ENCODE data around the gene SLX4IP. TPM values are rescaled to one million over a fixed set of nuclear protein-coding genes. Genes with fewer than 3 reads are reported as not detected.

SLX4IP gene
- total RNA-seq, 3 donors from 2014 or later: 5.7 to 9.7 (median 7.7) TPM

GRCh38 chr20:10649080-10649796 is 214.1 kb downstream of the SLX4IP start:
- no peak for TF ChIP-seq CTCF (IDR thresholded peaks at IDR 0.05)
- H3K36me3 ChIP-seq (ENCODE audit: low read depth): peaks cover 7% of the 10 kb centered on the region
- H3K4me1 ChIP-seq (ENCODE audit: low read depth): no peaks in the 10 kb centered on the region
- intact Hi-C loops (cut with DNase I, micrococcal nuclease): no loop called here
- no peak overlapping the region for H3K4me3 ChIP-seq
- ATAC-seq (no peak), DNase-seq (no peak)
- H3K9me3 ChIP-seq: no peaks in the 10 kb centered on the region

GRCh38 chr20:10649797-10650160 is 214.7 kb downstream of the SLX4IP start:
- Histone ChIP-seq H3K9me3 (no peaks in the 10 kb centered on the region), H3K4me1 (ENCODE audit: low read depth) (peaks cover 1% of the 10 kb centered on the region), H3K36me3 (ENCODE audit: low read depth) (peaks cover 7% of the 10 kb centered on the region), H3K4me3 (no peak overlapping the region)
- no peak for TF ChIP-seq CTCF (IDR thresholded peaks at IDR 0.05)
- ATAC-seq (no peak), DNase-seq (no peak)
- intact Hi-C loops (cut with DNase I, micrococcal nuclease): no loop called here

- Histone ChIP-seq H3K4me3 (no peak overlapping the region), H3K36me3 (ENCODE audit: low read depth) (peaks cover 3% of the 10 kb centered on the region), H3K9me3 (no peaks in the 10 kb centered on the region), H3K4me1 (ENCODE audit: low read depth) (peaks cover 12% of the 10 kb centered on the region)
- ATAC-seq: no peak
- no peak for TF ChIP-seq CTCF (IDR thresholded peaks at IDR 0.05)
- intact Hi-C loops (cut with DNase I, micrococcal nuclease): no loop called here
- no peak for DNase-seq
Measured at GRCh38 chr20:10651227-10651990, 216.3 kb downstream of the SLX4IP start.

GRCh38 chr20:10652185-10652584 is 217.1 kb downstream of the SLX4IP start:
- peaks cover 3% of the 10 kb centered on the region for H3K36me3 ChIP-seq (ENCODE audit: low read depth)
- TF ChIP-seq CTCF (IDR thresholded peaks at IDR 0.05): no peak

GRCh38 chr20:10652660-10653261 is 217.7 kb downstream of the SLX4IP start:
- H3K4me3 ChIP-seq: no peak overlapping the region
- DNase-seq: no peak
- H3K36me3 ChIP-seq (ENCODE audit: low read depth): peaks cover 3% of the 10 kb centered on the region
- H3K4me1 ChIP-seq (ENCODE audit: low read depth): peaks cover 16% of the 10 kb centered on the region
- no peaks in the 10 kb centered on the region for H3K9me3 ChIP-seq
- intact Hi-C loops (cut with DNase I, micrococcal nuclease): no loop called here
- ATAC-seq: no peak
- TF ChIP-seq CTCF (IDR thresholded peaks at IDR 0.05): no peak

More at GRCh38 chr20:10652185-10652584, 217.1 kb downstream of the SLX4IP start:
- Histone ChIP-seq H3K4me3 (no peak overlapping the region), H3K4me1 (ENCODE audit: low read depth) (peaks cover 16% of the 10 kb centered on the region), H3K9me3 (no peaks in the 10 kb centered on the region)
- intact Hi-C loops (cut with DNase I, micrococcal nuclease): no loop called here
- ATAC-seq: no peak
- DNase-seq: no peak

Data from mucosa of descending colon (tissue), 3 donors.